H1 (cell line): ENCODE measurements around the gene NR2F1-AS1. TPM values are rescaled to one million over a fixed set of nuclear protein-coding genes. Genes with fewer than 3 reads are reported as not detected.
A peak's percentile ranks its signal among the peaks of the same experiment; 100 is the strongest.

Experiments used
- CTCF ChIA-PET: fragments of 300-600 bp; sonication (Branson Sonifier 250); formaldehyde crosslinking; loops from one replicate; lab custom pipeline; 2021; ENCODE audit not compliant: partially characterized antibody; lab: Charles Lee
- POLR2A ChIA-PET: fragments of 300-600 bp; sonication (Branson Sonifier 250); formaldehyde crosslinking; loops from one replicate; lab custom pipeline; 2021; ENCODE audit warnings: inconsistent platforms; ENCODE audit not compliant: partially characterized antibody; lab: Charles Lee
- DNase-seq, 2 experiments: peaks; one replicate each; pipeline versions ENCODE4 v3.0.0 to v3.0.0-alpha.2; 2010 to 2022; ENCODE audit warnings: low spot score in 2 of 2, low read depth in 1 of 2, mixed read lengths in 1 of 2
- FAIRE-seq: peaks from 2 replicates; lab custom pipeline; 2011; peaks lifted over from hg19 to GRCh38; lab: Jason Lieb, UNC
- H2AFZ ChIP-seq: 2 replicates; pipeline ENCODE4 v1.8.1; 2012; ENCODE audit warnings: low read length, inconsistent platforms
- H2AK5ac ChIP-seq: 2 replicates; pipeline ENCODE4 v1.6.1; 2013; ENCODE audit warnings: low read depth, low read length
- H2BK120ac ChIP-seq: replicated peaks from 2 replicates; pipeline ENCODE3; 2013; ENCODE audit warnings: low read depth, low read length, inconsistent platforms
- H2BK12ac ChIP-seq: 2 replicates; pipeline ENCODE4 v1.6.1; 2013; ENCODE audit warnings: low read depth, low read length
- H2BK15ac ChIP-seq: 2 replicates; pipeline ENCODE4 v1.6.1; 2013; ENCODE audit warnings: low read length
- H2BK20ac ChIP-seq: 2 replicates; pipeline ENCODE4 v1.6.1; 2013; ENCODE audit warnings: low read length
- H2BK5ac ChIP-seq: 2 replicates; pipeline ENCODE4 v1.6.1; 2013; ENCODE audit warnings: low read depth, low read length
- H3K14ac ChIP-seq: 2 replicates; pipeline ENCODE4 v1.6.1; 2013; ENCODE audit warnings: inconsistent platforms; ENCODE audit not compliant: insufficient read length
- H3K18ac ChIP-seq: 2 replicates; pipeline ENCODE4 v1.6.1; 2013; ENCODE audit warnings: low read length; ENCODE audit errors: extremely low read depth
- H3K23ac ChIP-seq: 2 replicates; pipeline ENCODE4 v1.6.1; 2013; ENCODE audit warnings: inconsistent platforms; ENCODE audit not compliant: insufficient read length
- H3K23me2 ChIP-seq: 2 replicates; pipeline ENCODE4 v1.6.1; 2013; ENCODE audit warnings: low read depth, low read length
- H3K27ac ChIP-seq: 2 replicates; pipeline ENCODE4 v1.6.1; 2011; ENCODE audit warnings: low read depth, low read length, inconsistent platforms
- H3K27me3 ChIP-seq, 4 experiments: replicated peaks in 1 of 4; 1 replicate in 1 of 4; 2 replicates in 3 of 4; pipeline versions ENCODE4 v1.6.1 to v1.8.1; 2011 to 2013; ENCODE audit warnings: low read length in 3 of 4, mild to moderate bottlenecking in 3 of 4, inconsistent platforms in 2 of 4, mixed read lengths in 2 of 4, moderate library complexity in 1 of 4; ENCODE audit not compliant: control insufficient read depth in 3 of 4, insufficient read depth in 3 of 4; ENCODE audit errors: extremely low read depth in 1 of 4
- H3K36me3 ChIP-seq, 4 experiments: 2 replicates each; pipeline versions ENCODE4 v1.6.1 to v1.8.1; 2011 to 2013; ENCODE audit warnings: mild to moderate bottlenecking in 4 of 4, low read length in 3 of 4, moderate library complexity in 2 of 4, control low read depth in 1 of 4, inconsistent platforms in 1 of 4; ENCODE audit not compliant: insufficient read depth in 4 of 4, control insufficient read depth in 2 of 4
- H3K4ac ChIP-seq: replicated peaks from 2 replicates; pipeline ENCODE3; 2013; ENCODE audit warnings: low read length, low read depth, mixed read lengths, inconsistent platforms; ENCODE audit not compliant: insufficient read length
- H3K4me1 ChIP-seq, 4 experiments: replicated peaks in 1 of 4; 1 replicate in 1 of 4; 2 replicates in 3 of 4; pipeline versions ENCODE4 v1.6.1 to v1.8.1; 2011 to 2013; ENCODE audit warnings: low read length in 3 of 4, inconsistent platforms in 2 of 4, mixed read lengths in 1 of 4; ENCODE audit not compliant: insufficient read depth in 4 of 4, control insufficient read depth in 3 of 4
- H3K4me2 ChIP-seq, 2 experiments: 2 replicates each; pipeline versions ENCODE4 v1.6.1 to v1.8.1; 2011 to 2013; ENCODE audit warnings: low read depth in 2 of 2, low read length in 2 of 2, control low read depth in 1 of 2, inconsistent platforms in 1 of 2, mild to moderate bottlenecking in 1 of 2; ENCODE audit not compliant: insufficient read depth in 1 of 2
- H3K4me3 ChIP-seq, 4 experiments: fragments of 200-600, 300-600 bp in 1 of 4; sonication (generic), shearing (Covaris generic), sonication (Bioruptor Twin) in 1 of 4; 2 replicates each; pipeline versions ENCODE4 v1.5.1 to v1.8.1; 2011 to 2016; ENCODE audit warnings: low read length in 4 of 4, low read depth in 3 of 4, control low read depth in 2 of 4, inconsistent platforms in 2 of 4, mild to moderate bottlenecking in 2 of 4, mixed read lengths in 1 of 4, moderate library complexity in 1 of 4; ENCODE audit not compliant: insufficient read depth in 2 of 4; ENCODE audit errors: extremely low read depth in 1 of 4
- H3K56ac ChIP-seq: replicated peaks from 2 replicates; pipeline ENCODE3; 2013; ENCODE audit warnings: low read depth, mild to moderate bottlenecking, mixed read lengths, low read length, inconsistent platforms; ENCODE audit not compliant: insufficient read length
- H3K79me1 ChIP-seq: 2 replicates; pipeline ENCODE4 v1.6.1; 2013; ENCODE audit warnings: low read depth, low read length, control low read depth
- H3K79me2 ChIP-seq, 2 experiments: 2 replicates each; pipeline versions ENCODE4 v1.6.1 to v1.8.1; 2012 to 2013; ENCODE audit warnings: low read length in 2 of 2, mild to moderate bottlenecking in 2 of 2, inconsistent platforms in 1 of 2; ENCODE audit not compliant: insufficient read depth in 2 of 2, control insufficient read depth in 1 of 2
- H3K9ac ChIP-seq, 4 experiments: replicated peaks in 1 of 4; 1 replicate in 1 of 4; 2 replicates in 3 of 4; pipeline versions ENCODE4 v1.6.1 to v1.8.1; 2011 to 2013; ENCODE audit warnings: low read depth in 3 of 4, low read length in 3 of 4, control low read depth in 2 of 4, mild to moderate bottlenecking in 2 of 4, moderate library complexity in 2 of 4, inconsistent platforms in 1 of 4; ENCODE audit errors: extremely low read depth in 1 of 4
- H3K9me3 ChIP-seq, 2 experiments: 2 replicates each; pipeline versions ENCODE4 v1.6.1 to v1.8.1; 2012 to 2013; ENCODE audit warnings: mild to moderate bottlenecking in 2 of 2, moderate library complexity in 2 of 2, control low read depth in 1 of 2, inconsistent platforms in 1 of 2, low read depth in 1 of 2, low read length in 1 of 2, mixed read lengths in 1 of 2; ENCODE audit not compliant: insufficient read depth in 2 of 2
- H4K20me1 ChIP-seq, 2 experiments: replicated peaks in 1 of 2; 2 replicates each; pipeline versions ENCODE3 to v1.8.1; 2011 to 2013; ENCODE audit warnings: inconsistent platforms in 2 of 2, low read length in 2 of 2, mild to moderate bottlenecking in 1 of 2; ENCODE audit not compliant: insufficient read depth in 2 of 2, control insufficient read depth in 1 of 2
- H4K5ac ChIP-seq: 2 replicates; pipeline ENCODE4 v1.6.1; 2013; ENCODE audit warnings: low read length, low read depth, mixed read lengths, inconsistent platforms; ENCODE audit not compliant: insufficient read length
- H4K8ac ChIP-seq: 2 replicates; pipeline ENCODE4 v1.8.0; 2013; ENCODE audit warnings: mild to moderate bottlenecking, moderate library complexity, low read length, inconsistent platforms; ENCODE audit not compliant: insufficient read depth; ENCODE audit errors: extremely low read depth
- H4K91ac ChIP-seq: replicated peaks from 2 replicates; pipeline ENCODE3; 2013; ENCODE audit warnings: low read length, mixed read lengths, inconsistent platforms; ENCODE audit not compliant: insufficient read length
- CTCF ChIP-seq, 3 experiments: IDR thresholded peaks; 1 replicate in 2 of 3; 2 replicates in 1 of 3; pipeline versions ENCODE4 v1.5.1 to v1.6.1; 2011; ENCODE audit warnings: low read length in 3 of 3, mild to moderate bottlenecking in 3 of 3, inconsistent platforms in 2 of 3, low read depth in 1 of 3, moderate library complexity in 1 of 3; ENCODE audit not compliant: insufficient read depth in 1 of 3; ENCODE audit errors: control extremely low read depth in 1 of 3
- EZH2 ChIP-seq: fragments of 200-600 bp; sonication (generic); IDR thresholded peaks from 2 replicates; pipeline ENCODE4 v1.7.1; 2012; ENCODE audit warnings: low read depth, mild to moderate bottlenecking, moderate library complexity, low read length, inconsistent platforms; ENCODE audit not compliant: severe bottlenecking
- WGBS, 2 experiments: shearing (Covaris generic) in 1 of 2; methylation state at CpG; one replicate each; pipeline versions ENCODE4 v1.1.6 to v1.1.7; 2013 to 2015; ENCODE audit warnings: low lambda C conversion rate in 2 of 2, mixed read lengths in 2 of 2, inconsistent platforms in 1 of 2, low coverage in 1 of 2, missing lambda C conversion rate in 1 of 2; ENCODE audit not compliant: insufficient replicate concordance in 2 of 2, insufficient coverage in 1 of 2, insufficient read length in 1 of 2; ENCODE audit errors: extremely low coverage in 1 of 2, missing lambda C conversion rate in 1 of 2; 5-methylcytosine and 5-hydroxymethylcytosine counted together
- polyA plus RNA-seq, 7 experiments: library from polyadenylated mRNA; depleted of rRNA in 3 of 7; stranded (reverse) in 5 of 7; unstranded in 2 of 7; fragments of >200 nt in 5 of 7; fragments of 200-250 nt in 2 of 7; gene quantifications; 1 replicate in 5 of 7; 2 replicates in 1 of 7; 4 replicates in 1 of 7; pipeline versions ENCODE4 v1.2.1 to v1.2.3, GENCODE V29; 2011 to 2013; ENCODE audit warnings: missing spikeins in 2 of 7, mixed read lengths in 2 of 7
- total RNA-seq: library from RNA; stranded (reverse); fragmentation: NEBNext Ultra II Directional; extraction: Animal tissue kit (Norgen Biotek cat#: 25700); gene quantifications from 2 replicates; pipeline ENCODE4 v1.2.1, GENCODE V29; 2021

NR2F1-AS1 gene
- total and polyA plus RNA-seq, 2 of the 8 experiments (the other 6 are each of a cell fraction or from before 2014, with no cell fraction given), result 1.6 to 5.6 TPM

- Histone ChIP-seq H3K23me2 (no peaks in the 10 kb centered on the region), H4K91ac (no peak overlapping the region), H3K4ac (no peak overlapping the region), H2BK12ac (no peak overlapping the region), H3K36me3 (no peaks in the 10 kb centered on the region), H2BK20ac (no peak overlapping the region), H3K14ac (no peak overlapping the region), H2BK120ac (no peak overlapping the region), H3K79me1 (no peaks in the 10 kb centered on the region), H3K56ac (no peak overlapping the region), H3K4me1 (peaks cover 5 to 13% (median 10%) of the 10 kb centered on the region in 4 experiments; a peak in 6 of 7 replicates), H2AK5ac (no peak overlapping the region), H4K20me1 (peaks cover 10 to 12% of the 10 kb centered on the region in 2 experiments), H3K79me2 (no peaks in the 10 kb centered on the region), H3K23ac (no peak overlapping the region), H4K8ac (no peak overlapping the region), H2BK15ac (no peak overlapping the region), H3K9ac (no peak overlapping the region), H3K27me3 (peaks cover 65 to 98% (median 85%) of the 10 kb centered on the region in 4 experiments), H2AFZ (no peak overlapping the region), H3K4me2 (peak overlapping the region; percentile 63 to 66), H4K5ac (no peak overlapping the region), H3K9me3 (no peaks in the 10 kb centered on the region), H3K4me3 (peak overlapping the region in 1 of 4 experiments; percentile 47; a peak in 2 of 8 replicates), H3K27ac (no peak overlapping the region), H3K18ac (no peak overlapping the region), H2BK5ac (no peak overlapping the region)
- TF ChIP-seq CTCF (IDR thresholded peaks at IDR 0.05; ENCODE audit: control extremely low read depth in 1 of 3, insufficient read depth in 1 of 3, low read depth in 1 of 3, low read length in 3 of 3) (no peak), EZH2 (peak; percentile 37)
- 7% methylated on average over 9 of the region's 9 CpGs; no CpG with 5 or more reads in 1 of the 2 experiments for WGBS, 2 experiments
- FAIRE-seq (no peak), DNase-seq (no peak)
- ChIA-PET POLR2A (interaction anchor here (0.5 to 2.1 kb wide), 7 partner anchors 8 to 40 kb away, joined by 3 to 9 read pairs (median 4); no protein-coding TSS in a partner anchor), CTCF (interaction anchor here (0.8 to 2.6 kb wide), 12 partner anchors 8 to 189 kb away, joined by 3 to 16 read pairs (median 4); no protein-coding TSS in a partner anchor)
These were observed 30.4 kb upstream of the NR2F1-AS1 start for GRCh38 chr5:93611273-93611975.
